HG03097 (cell line): ENCODE measurements around the gene TNNI2.

Experiments used
- ATAC-seq: cut with Tn5 transposase; IDR thresholded peaks from one replicate; pipeline ENCODE4 v1.9.1; 2021; ENCODE audit not compliant: unreplicated experiment, low FRiP score

TNNI2 gene

DNA sequence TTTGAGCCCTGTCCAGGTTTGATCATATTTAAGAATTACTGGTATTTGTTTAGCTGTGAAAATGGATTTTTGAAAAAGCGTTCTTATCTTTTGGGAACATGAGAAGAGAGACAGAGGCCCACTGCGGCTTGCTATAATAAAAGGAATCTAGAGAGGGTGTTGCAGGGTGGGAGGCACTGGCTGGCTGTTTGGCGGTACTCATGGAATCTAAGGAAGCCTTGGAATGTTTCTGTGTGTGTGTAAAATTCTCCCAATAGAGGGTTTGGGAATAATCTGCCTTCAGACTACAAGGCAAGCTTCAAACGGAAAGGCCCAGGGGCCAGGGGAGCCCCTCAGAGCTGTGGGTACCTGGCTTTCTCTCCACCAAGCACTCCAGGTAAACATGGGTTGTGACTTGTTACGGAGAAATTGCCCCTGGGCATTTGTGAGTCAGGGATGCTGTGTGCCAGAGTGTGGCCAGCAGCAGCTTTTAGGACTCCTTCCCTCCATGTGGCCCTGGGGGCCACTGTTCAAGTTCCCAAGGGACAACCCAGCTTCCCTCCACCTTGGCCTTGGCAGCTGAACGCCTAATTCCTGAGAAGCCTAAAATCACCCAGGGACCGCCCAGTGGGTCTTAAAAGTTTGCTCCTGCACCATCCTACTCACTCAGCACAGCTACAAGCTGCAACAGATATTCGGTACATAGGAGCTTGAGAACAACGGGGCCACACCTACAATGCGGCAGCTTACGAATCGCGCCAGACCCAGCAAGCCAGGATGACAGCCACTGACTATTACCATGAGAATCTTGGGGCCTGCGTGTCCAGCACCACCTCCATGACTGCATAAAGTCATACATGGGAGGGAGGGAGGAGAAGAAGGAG, 18.1 kb upstream of the TNNI2 start:
- no peak for ATAC-seq

DNA sequence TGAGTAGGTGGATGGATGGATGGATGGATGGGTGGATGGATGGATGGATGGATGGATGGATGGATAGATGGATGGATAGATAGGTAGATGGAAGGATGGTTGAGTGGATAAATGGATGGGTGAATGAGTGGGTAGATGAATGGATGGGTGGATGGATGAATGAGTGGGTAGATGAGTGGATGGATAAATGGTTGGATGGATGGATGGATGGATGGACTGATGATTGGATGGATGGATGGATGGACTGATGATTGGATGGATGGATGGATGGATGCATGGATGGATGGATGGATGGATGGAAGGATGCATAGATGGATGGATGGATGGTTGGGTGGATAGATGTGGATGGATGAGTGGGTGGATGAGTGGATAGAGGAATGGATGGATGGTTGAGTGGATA, 17.2 kb upstream of the TNNI2 start:
- ATAC-seq, result no peak

DNA sequence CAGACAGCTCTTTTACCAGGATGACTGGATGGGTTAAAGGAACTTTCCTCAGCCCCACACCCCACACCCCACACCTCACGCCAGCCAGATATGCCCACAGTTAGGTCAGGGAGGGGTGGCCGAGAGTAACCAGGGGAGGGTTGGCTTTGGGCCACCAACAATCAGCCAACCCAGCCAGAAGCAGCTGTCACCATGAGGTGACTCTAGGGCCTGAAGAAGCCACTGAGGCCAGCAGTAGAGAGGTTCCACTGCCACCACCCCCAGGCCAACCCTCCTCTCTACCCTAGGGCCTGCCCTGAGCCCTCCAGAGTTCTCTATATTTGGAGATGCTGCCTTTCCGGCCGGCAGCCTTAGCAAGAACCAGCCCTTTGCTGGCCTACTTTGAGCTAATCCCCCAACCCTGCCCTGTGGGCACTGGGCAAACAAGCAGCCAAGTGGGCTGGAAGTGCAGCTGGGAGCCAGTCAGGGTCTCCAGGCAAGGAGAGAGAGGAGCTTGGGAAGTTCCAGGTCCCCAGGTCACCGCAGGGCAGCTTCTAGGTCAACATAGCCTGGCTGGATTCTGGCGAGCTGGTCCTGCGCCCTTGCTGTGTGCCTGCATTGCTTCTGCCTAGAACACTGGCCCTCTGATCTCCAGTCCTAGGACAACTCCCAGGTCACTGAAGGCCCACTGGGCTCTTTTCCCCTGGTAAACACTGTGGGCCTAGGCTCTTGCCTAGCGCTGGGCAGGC, 16.0 kb upstream of the TNNI2 start:
- ATAC-seq, result no peak

DNA sequence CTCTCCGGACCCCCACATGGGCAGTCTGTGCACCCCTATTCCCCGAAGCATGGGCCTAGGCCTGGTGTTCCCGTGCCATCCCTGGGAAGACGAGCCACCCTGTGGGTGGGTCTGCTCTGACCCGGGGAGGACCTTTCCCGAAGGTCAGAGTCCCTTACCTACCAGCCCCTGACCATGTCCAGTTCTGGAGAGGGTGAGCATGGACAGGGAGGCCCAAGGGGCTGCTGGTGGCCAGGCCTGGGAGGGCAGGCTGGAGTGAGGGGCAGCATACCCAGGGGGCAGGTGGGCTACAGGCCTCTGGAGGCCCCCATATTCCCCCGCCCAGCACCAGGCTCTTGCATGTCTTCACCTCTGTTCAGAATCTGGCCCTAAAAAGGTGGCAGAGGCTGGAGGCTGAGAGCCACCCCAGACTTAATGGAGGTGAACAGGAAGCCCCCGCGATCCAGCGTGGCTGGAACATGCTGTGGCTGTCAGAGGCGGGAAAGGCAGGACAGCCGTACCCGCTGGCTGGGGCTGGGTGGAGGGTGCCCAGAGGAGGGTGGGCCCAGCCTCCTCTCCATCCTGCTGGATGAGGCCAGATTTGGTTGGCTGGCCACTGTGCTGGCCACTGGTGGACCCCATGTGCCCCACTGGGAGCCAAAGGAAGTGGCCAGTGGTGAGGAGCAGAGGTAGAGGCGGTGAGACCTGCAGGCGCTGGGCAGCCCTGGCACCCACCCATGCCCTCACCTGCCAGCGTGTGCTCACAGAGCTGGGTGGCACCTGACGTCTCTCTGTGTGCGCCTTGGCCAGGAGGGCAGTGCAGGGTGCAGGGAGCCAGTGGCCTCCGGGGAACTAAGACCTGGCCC, 15.2 kb upstream of the TNNI2 start:
- no peak for ATAC-seq

DNA sequence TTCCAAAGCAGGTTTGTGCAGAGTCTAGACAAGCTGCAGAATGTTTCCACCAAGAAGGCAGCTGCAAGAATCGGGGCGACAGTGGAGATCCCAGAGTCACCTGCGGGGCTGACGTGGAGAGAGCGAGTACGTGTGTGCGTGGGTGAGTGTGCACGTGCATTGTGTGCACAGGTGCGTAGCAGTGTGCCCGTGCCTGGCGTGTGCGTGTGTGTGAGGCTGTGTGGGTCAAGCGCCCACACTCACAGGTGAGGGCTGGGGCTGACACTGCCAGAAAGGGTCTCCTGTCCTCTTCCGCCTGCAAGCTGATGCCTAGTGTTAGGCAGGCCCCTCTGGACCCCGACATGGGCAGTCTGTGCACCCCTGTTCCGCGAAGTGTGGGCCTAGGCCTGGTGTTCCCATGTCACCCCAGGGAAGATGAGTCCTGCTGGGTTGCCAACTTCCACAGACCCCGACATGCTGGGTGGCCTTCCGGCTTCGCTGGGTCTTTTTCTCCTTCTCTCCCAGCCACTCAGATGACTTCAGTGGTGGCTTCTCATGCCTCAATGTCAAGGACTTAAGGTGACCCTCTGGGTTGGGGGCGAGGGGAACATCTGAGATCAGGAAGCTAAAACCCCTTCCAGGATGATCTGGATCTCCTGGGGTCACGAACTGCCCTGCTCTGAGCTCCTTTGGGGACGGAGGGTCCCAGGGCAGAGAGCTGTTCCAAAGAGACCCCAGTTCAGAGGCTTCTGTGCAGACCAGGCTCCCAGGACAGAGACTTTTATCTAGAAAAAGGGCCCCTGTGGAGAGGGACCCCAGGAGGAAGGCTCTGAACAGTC, 14.4 kb upstream of the TNNI2 start:
- ATAC-seq, result no peak

DNA sequence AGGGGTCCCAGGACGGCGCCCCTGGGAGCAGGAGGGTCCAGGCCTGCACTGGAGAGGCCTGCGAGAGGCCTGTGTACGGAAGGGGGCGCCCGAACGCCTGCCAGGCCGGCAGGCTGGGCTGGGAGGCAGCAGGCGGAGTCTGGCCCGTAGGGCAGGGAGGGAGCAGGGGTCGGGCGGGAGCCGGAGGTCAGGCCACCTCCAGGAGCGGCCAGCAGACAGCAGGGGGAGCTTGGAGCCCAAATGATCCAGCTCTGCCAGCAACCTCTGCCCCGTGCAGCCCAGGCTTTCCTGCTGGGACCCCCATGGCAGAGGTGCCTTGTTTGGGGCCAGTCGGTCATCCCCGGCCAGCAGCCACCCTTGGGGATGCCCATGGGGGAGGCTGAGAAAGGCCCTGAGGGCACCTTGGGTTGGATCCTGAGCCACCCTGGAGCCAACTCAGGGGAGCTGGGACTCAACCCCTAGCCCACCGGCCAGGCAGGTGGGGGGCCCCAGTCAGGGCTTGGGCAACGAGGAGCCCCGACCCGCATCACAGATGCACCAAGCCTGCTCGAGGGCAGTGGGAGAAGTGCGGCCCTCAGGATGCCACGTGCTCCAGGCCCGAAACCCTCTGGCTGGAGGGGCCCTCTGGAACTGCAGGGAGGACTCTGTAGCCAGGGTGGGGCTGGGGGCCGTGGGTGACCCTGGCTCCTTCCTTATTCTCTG, 13.6 kb upstream of the TNNI2 start:
- ATAC-seq, result no peak

DNA sequence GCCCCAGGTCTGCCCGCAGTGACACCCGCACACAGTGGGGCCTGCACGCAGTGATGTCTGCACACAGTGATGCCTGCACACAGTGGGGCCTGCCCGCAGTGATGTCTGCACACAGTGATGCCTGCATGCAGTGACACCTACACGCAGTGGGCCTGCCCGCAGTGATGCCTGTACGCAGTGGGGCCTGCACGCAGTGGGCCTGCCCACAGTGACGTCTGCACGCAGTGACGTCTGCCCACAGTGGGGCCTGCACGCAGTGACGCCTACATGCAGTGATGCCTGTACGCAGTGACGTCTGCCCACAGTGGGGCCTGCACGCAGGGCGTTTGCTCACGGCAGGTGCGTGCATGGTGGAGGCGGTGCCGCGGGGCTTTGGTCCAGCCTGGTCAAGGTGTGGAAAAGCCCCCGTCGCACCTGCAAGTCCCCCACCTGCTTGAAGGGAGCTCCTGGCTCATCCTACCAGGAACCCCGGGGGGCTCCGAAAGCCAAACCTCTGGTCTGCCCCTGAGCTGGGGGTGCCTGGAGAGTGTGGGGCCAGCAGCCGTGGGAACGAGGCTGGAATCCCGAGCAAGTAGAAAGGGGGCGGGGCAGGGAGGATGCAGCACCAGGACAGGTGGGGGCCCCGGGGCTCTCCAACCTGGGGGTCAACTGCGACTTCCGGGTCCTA, 12.9 kb upstream of the TNNI2 start:
- ATAC-seq, result no peak

DNA sequence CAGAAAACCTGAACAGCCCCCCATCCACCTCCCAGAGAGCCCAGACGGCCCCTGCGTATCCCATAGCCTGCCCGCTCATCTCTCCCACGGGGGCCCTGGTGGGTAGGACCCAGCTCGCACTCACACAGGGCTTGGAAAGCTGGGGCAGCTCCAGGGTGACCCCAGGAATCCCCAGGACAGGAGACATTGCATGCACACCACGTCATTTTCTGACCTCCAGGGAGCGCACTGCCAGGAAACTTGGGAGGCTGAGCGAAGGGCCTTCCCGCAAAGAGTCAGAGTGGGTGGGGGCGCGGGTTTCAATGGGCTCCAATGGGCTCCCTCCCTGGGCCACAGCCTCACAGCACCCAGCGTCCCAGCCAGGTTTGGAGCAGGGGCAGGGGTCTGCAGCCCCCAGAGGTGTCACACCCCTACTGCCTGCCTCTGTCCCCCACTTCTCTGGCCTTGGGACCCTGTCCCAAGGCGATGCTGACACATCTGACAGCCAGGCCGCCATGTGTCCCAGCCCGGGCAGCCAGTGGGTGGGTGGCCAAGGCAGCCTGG, 12.2 kb upstream of the TNNI2 start:
- ATAC-seq, result no peak

DNA sequence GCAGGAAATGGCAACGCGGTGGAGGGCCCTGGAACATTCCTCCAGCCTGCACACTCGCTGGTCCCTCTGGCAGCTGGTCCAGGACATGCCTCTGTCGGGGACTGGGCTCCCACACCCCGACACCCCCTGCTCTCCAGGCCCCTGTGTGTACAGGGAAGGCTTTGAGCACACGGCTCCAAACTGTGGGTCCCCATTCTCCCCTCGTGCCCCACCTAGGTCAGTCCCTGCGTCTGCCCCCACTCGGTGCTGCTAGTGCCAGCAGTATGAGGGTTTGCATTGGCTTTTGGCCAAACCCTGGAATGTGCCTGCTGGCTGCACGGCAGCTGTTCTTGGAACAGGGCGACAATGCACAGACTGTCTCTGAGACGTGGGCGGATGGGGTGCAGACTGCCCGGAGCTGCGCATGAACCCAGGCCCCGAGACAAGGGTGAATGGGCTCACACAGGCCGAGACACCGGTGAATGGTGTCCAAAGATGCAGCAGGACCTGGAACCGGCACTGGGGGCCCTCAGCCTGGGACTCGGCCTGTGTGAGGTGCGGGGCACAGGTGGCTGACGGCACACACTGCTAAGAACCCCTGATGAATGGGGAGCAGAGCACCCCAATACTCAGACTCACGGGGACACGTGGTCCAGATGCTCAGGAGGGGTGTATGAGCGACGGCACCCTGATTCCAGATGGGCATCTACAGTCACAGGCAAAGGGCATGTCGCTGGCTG, 11.5 kb upstream of the TNNI2 start:
- ATAC-seq, result no peak

DNA sequence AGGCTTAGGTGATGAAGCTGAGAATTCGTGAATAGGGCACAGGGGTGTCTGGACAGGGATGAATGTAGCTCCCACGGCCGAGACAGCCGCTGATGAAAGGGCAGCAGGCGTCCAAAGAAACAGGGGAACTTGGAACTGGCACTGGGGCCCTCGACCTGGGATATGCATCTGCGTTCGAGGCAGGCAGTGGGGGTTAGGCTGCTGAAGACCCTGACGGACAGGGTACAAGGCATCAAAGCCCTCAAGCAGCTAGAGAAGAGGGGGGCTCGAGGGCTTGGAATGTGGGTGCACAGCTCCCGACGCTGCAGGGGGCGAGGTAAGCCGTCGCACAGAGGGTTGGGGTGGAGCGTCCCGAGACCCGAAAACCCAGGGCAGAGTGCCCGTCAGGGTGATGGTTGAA, 10.8 kb upstream of the TNNI2 start:
- ATAC-seq, result no peak

DNA sequence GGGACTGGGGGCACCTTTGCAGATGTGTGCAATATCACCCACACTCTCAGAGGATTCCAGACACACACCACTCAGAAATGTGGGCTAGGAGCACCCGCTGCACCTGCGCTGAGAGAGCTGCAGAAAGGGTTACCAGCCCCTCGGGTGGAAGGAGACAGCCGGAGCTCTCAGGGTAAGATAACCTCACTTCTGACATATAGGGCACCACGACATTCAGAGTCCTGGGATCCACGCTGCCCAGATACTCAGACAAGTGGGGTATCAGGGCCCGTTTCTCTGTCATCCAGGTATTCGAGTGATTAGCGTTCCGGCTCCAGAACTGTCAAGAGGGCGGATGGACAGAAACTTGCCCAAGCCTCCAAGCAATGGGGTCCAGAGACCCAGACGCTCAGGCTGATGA, 10.2 kb upstream of the TNNI2 start:
- no peak for ATAC-seq

DNA sequence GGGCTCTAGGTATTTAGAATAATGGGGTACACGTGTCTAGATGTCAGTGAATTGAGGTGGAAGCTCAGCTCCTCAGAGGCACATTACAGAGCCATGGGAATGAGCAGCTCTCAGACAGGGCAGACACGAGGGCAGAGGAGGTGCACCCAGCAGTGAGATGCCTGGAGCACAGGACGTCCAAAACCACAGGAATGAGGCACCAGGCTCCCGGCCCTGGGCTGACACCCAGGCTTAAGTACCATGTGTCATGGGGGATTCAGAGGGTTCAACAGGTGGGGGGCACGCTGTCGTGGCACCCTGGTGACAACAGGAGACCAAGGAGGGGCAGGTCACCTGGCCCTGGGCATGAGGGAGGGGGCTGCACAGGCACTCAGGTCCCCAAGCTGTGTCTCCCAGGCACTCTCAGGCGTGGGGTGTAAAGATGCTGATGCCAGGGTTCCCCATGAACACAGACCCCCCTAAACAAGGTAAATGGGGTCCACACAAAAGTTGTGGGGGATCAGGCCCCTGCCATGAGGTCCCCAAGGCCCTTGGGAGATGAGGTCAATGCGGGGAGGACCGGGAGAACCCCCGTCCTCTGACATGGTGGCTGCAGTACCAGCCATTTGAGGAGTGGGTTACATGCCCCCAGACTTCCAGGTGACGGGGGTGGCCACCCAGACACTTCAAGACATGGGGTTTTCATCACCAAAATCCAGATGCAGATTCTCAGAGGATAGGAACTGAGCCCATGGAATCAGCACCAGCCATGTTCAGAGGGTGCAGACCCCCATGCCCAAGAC, 9.6 kb upstream of the TNNI2 start:
- no peak for ATAC-seq

DNA sequence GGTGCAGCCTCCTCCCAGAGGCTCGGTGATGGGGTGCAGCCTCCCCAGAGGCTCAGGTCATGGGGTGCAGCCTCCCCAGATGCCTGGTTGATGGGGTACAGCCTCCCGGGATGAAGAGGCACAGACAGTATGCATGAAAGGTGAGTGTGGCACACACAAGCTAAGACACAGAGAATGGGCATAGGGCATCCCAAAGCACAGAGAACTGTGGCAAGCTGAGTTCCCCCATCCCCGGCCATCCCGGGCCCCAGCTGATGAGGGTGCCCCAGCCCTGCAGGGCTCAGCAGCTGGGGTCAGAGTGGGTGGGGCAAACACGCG, 8.8 kb upstream of the TNNI2 start:
- no peak for ATAC-seq

DNA sequence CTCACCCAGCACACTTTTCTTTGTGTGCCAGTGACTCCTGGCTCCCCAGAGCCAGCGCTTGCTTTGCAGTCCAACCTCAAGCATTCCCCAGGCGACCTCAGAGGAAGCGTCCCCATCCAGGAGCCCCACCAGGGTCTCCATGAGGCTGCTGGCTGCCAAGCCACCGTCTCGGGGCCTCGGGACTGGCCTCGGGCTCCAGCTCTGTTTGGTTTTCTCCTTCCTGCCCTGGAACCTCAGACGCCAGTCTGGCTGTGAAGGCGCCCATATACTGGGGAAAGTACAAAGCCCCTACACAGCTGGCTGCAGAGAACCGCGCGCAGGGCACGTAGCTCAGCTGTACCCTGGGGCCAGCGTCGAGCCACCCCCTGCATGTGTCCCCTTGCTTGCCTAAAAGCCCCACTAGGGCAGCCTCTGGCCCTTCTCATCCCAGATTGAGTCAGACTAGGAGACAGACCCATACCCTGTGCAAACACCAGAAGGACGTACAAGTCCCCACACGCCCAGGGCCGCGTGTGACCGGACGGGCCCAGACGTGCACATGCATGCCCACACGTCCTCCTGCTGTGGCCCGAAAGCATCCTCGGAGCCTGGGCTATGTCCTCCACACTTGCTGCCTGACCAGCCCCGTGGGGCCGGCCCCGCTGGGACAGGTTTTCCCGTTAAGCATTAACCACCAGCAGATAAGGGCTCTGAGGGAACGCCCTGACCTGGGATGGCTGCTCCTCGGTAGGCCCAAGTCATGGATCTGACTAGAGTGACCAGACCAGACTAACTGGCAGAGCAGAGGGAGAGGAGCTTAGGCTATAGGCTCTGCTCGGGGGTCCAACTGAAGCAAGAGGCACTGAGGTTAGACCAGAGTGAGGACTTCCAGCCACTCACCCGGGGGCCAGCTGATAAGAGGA, 8.2 kb upstream of the TNNI2 start:
- no peak for ATAC-seq

DNA sequence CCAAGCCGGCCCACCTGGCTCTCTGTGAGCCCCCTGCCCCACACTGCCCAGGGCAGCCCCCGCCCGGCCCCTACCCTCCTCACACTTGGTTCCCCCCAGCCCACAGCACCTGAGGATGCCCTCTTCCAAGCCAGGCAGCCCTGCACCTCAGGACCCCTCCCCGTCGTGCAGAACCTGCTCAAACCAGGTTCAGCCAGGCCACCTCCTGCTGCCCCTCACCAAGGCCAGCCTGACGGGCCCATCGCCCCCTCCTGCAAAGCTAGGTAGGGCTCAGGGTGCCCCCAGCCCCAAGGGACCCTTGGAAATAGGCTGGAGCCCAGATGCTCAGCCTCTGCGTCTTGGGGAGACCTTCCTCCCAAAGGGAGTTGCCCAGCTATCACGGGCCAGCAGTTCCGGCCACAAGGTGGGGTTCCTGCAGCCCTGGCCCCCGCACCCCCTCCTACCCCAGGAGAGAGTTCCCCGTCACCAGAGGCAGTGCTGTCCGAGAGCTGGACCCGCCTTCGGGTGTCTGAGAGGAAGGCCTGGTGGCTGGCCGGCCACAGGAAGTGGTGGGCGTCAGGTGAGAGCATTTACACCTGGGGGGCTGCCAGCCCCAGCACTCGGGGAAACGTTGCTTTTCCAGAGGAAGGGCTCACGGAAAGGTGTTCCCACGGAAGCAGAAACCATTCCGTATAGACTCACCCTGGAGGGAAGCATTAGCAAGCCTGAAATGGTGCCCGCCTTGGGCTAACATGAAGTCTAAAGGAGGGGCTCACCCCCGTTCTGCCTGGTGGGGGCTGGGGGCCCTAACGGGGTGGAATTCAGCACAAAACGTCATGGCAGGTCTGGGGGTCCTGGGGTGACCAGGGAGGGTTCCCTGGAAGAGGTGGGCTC, 7.2 kb upstream of the TNNI2 start:
- ATAC-seq, result no peak
